HEK293T (cell line): ENCODE results near the gene ZNF488.

ENCODE experiments used
- ARNT ChIP-seq: fragments of 450-650 bp; IDR thresholded peaks from 2 replicates; pipeline ENCODE4 v1.6.1; 2017; ENCODE audit warnings: mild to moderate bottlenecking
- BHLHE40 ChIP-seq: fragments of 450-650 bp; IDR thresholded peaks from 2 replicates; pipeline ENCODE4 v1.6.1; 2016; ENCODE audit warnings: mild to moderate bottlenecking, moderate library complexity, borderline replicate concordance
- CTBP1 ChIP-seq: fragments of 450-650 bp; IDR thresholded peaks from 2 replicates; pipeline ENCODE4 v1.6.1; 2016; ENCODE audit warnings: borderline replicate concordance
- FOXA1 ChIP-seq: fragments of 450-650 bp; IDR thresholded peaks from 2 replicates; pipeline ENCODE4 v1.6.1; 2016; ENCODE audit warnings: mild to moderate bottlenecking
- FOXK2 ChIP-seq: fragments of 450-650 bp; IDR thresholded peaks from 2 replicates; pipeline ENCODE4 v1.6.1; 2016; ENCODE audit warnings: mild to moderate bottlenecking
- FOXM1 ChIP-seq: fragments of 450-650 bp; IDR thresholded peaks from 2 replicates; pipeline ENCODE4 v1.6.1; 2017; ENCODE audit warnings: mild to moderate bottlenecking, borderline replicate concordance
- LEF1 ChIP-seq: fragments of 450-650 bp; IDR thresholded peaks from 2 replicates; pipeline ENCODE4 v1.6.1; 2017; ENCODE audit warnings: mild to moderate bottlenecking, borderline replicate concordance
- NFRKB ChIP-seq: fragments of 450-650 bp; IDR thresholded peaks from 2 replicates; pipeline ENCODE4 v1.6.1; 2016; ENCODE audit warnings: mild to moderate bottlenecking, moderate library complexity
- SP1 ChIP-seq: fragments of 450-650 bp; IDR thresholded peaks from 2 replicates; pipeline ENCODE4 v1.6.1; 2017
- TARDBP ChIP-seq: fragments of 450-650 bp; IDR thresholded peaks from 2 replicates; pipeline ENCODE4 v1.6.1; 2016

DNA sequence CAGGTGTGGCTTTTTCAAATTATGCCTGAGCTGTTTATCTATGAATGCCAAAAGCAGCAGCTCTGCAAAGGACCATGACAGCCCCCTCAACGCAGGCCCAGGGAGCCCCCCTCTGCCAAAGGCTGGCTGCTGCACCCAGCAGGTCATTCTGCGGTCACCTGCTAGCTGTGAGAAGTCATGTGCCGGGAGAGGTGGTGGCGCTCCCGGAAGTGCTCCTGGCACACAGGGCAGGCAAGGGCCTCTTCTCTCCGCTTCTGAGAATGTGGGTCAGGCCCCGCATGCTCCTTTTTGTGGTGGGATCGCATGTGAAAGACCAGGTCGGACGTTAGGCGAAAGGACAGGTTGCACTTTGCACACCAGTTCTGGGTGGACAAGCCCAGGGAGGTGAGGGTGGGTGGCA is 16.4 kb downstream of the ZNF488 start:
- TF ChIP-seq TARDBP (no peak), BHLHE40 (no peak), NFRKB (no peak), SP1 (no peak), FOXA1 (no peak), FOXM1 (no peak), CTBP1 (no peak), FOXK2 (no peak), ARNT (no peak), LEF1 (no peak)
